ENCODE results near the gene RELA. TPM values are rescaled to one million over a fixed set of nuclear protein-coding genes. Genes with fewer than 3 reads are reported as not detected.
A peak's percentile ranks its signal among the peaks of the same experiment; 100 is the strongest.

RELA gene
- total and polyA plus RNA-seq, 2 of the 4 experiments (the other 2 are of a cell fraction) = 8.6 to 53.0 TPM

GRCh38 chr11:65651589-65652510, 10.9 kb downstream of the RELA start:
- WGBS, 2 experiments (ENCODE audit: extremely low coverage in 2 of 2, insufficient read length in 1 of 2) = 24% methylated on average over 23 of the region's 28 CpGs; no CpG with 5 or more reads in 1 of the 2 experiments
- Histone ChIP-seq H3K27ac (ENCODE audit: insufficient read depth, low read length) (peak overlapping the region; percentile 88), H3K9me1 (ENCODE audit: insufficient read depth, low read length) (peaks cover 14% of the 10 kb centered on the region), H2BK15ac (ENCODE audit: low read depth, low read length) (peak overlapping the region; percentile 43; the same call in 1 of the 3 replicates), H4K8ac (ENCODE audit: low read depth in 2 of 2, low read length in 2 of 2) (peak overlapping the region; percentile 92 to 97), H2AK9ac (replicated peaks; ENCODE audit: low read depth, low read length, poor library complexity) (peak overlapping the region; percentile 91), H3K18ac (ENCODE audit: low read depth, low read length) (peak overlapping the region; percentile 52), H3K23ac (ENCODE audit: low read depth, low read length) (peak overlapping the region; percentile 93), H3K56ac (ENCODE audit: extremely low read depth, insufficient read depth, low read length) (peak overlapping the region; percentile 63; the same call in 1 of the 2 replicates), H3K36me3 (ENCODE audit: control insufficient read depth, insufficient read depth, low read length) (peaks cover 36% of the 10 kb centered on the region), H3K79me1 (ENCODE audit: low read depth in 1 of 2, low read length in 2 of 2) (peaks cover 16 to 33% of the 10 kb centered on the region in 2 experiments; a peak in 3 of 4 replicates), H3K27me3 (ENCODE audit: control insufficient read depth, insufficient read depth, low read length) (no peaks in the 10 kb centered on the region), H3K4ac (ENCODE audit: low read depth, low read length) (peak overlapping the region; percentile 89), H2AFZ (replicated peaks; ENCODE audit: low read length, poor library complexity) (peak overlapping the region; percentile 84), H3K4me1 (ENCODE audit: control insufficient read depth, insufficient read depth, low read length) (peaks cover 17% of the 10 kb centered on the region), H3K14ac (replicated peaks; ENCODE audit: low read depth, low read length) (peak overlapping the region; percentile 77), H3K4me2 (ENCODE audit: low read depth, low read length) (peak overlapping the region; percentile 90), H3K9me3 (ENCODE audit: control insufficient read depth, insufficient read depth, low read length) (no peaks in the 10 kb centered on the region), H4K91ac (ENCODE audit: insufficient read depth, low read depth, low read length) (peak overlapping the region; percentile 80), H4K20me1 (ENCODE audit: insufficient read depth, low read length) (peaks cover 4% of the 10 kb centered on the region; the same call in 1 of the 2 replicates), H3K4me3 (ENCODE audit: insufficient read depth, low read depth, low read length) (peak overlapping the region; percentile 38), H2BK120ac (ENCODE audit: low read depth, low read length) (peak overlapping the region; percentile 11; the same call in 1 of the 2 replicates), H2AK5ac (ENCODE audit: low read depth, low read length) (peak overlapping the region; percentile 91), H2BK20ac (ENCODE audit: low read depth, low read length) (0 out of 2 replicates have a peak overlapping the region, but pooled peaks have one; percentile 21), H3K9ac (ENCODE audit: low read depth, low read length) (peak overlapping the region; percentile 73), H4K5ac (ENCODE audit: low read depth, low read length) (peak overlapping the region; percentile 88), H2BK5ac (ENCODE audit: low read depth, low read length, poor library complexity, severe bottlenecking) (peak overlapping the region; percentile 83)
- ATAC-seq (ENCODE audit: low read depth) = peak; percentile 8
- intact Hi-C loops (cut with micrococcal nuclease) (no loop called here), in situ Hi-C loops (cut with MboI; ENCODE audit: low sequenced_read_pairs) (no loop called here), dilution Hi-C loops (cut with HindIII; ENCODE audit: low sequenced_read_pairs, unreplicated experiment) (no loop called here)
- ChIA-PET CTCF (no interaction called here), POLR2A (ENCODE audit: unreplicated experiment) (no interaction called here)
- DNase-seq = peak; percentile 38
- no TSS peak for BruUV-seq (replicated peaks)
- TF ChIP-seq NFE2L2 (IDR thresholded peaks at IDR 0.05; ENCODE audit: low read depth, low read length) (no peak), RFX5 (IDR thresholded peaks at IDR 0.05; ENCODE audit: low read depth, low read length) (no peak), BHLHE40 (IDR thresholded peaks at IDR 0.05; ENCODE audit: low read depth, low read length) (no peak), MAFK (IDR thresholded peaks at IDR 0.05; ENCODE audit: low read depth, low read length) (no peak), RAD21 (IDR thresholded peaks at IDR 0.05; ENCODE audit: low read length) (no peak), MAZ (IDR thresholded peaks at IDR 0.05; ENCODE audit: borderline replicate concordance, low read depth, low read length) (no peak), CTCF (conservative IDR thresholded peaks at IDR 0.05; ENCODE audit: low read depth, low read length) (no peak), FOS (IDR thresholded peaks at IDR 0.05; ENCODE audit: low read depth, low read length) (no peak), CEBPB (IDR thresholded peaks at IDR 0.05; ENCODE audit: low read depth, low read length) (no peak), RCOR1 (IDR thresholded peaks at IDR 0.05; ENCODE audit: insufficient replicate concordance, low read length) (no peak), CHD1 (IDR thresholded peaks at IDR 0.05; ENCODE audit: low read depth, low read length) (no peak), SMC3 (IDR thresholded peaks at IDR 0.05; ENCODE audit: low read depth, low read length) (no peak), MXI1 (IDR thresholded peaks at IDR 0.05; ENCODE audit: borderline replicate concordance, low read depth, low read length) (no peak), POLR2A (IDR thresholded peaks at IDR 0.05; ENCODE audit: low read depth, low read length) (no peak), ELK1 (IDR thresholded peaks at IDR 0.05; ENCODE audit: borderline replicate concordance, low read depth, low read length) (no peak)
